ENCODE measurements around the gene RASGRF1.

DNA sequence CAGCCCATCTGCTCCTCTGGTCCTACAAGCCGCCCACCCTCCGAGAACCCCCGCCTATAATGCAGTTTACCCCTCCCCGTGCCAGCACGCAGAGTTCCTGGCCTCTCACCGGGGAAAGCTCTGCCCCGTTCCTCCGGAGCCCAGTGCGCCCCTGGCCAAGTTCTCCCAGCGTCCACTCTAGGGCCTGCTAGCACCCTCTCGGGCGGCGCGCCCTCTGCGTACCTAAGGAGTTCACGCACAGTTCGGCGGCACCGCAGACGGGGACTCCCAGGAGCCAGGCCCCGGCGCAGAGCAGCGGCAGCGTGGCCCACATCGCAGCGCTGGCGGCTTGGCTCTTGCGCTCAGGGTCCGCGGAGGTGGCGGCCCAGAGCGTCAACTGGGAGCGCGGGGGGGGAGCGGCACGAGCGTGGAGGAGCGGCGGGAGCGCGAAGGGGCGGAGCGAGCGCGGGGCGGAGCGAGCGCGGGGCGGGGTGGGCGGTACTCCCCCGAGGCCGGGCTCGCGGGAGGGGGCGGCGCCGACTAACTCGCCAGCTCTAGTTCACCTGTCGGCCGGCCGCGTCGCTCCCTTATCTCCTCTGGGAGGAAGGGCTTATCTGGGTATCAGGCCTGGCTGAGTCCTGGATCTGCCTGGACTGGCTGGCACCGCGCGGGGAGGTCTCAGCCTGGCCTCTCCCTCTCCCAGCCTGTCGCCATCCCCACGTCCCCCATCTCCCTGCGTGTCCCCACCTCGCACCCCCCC, 145.7 kb downstream of the RASGRF1 start, which contains the start of gene CTSH:
- no peak for TF ChIP-seq ZNF791 (tag by site-specific recombination; IDR thresholded peaks at IDR 0.05)
- peak; percentile 32; the same call in 1 of the 2 replicates for TF ChIP-seq ZNF335 (tag by site-specific recombination; conservative IDR thresholded peaks at IDR 0.05)
- TF ChIP-seq, protein P1, sequence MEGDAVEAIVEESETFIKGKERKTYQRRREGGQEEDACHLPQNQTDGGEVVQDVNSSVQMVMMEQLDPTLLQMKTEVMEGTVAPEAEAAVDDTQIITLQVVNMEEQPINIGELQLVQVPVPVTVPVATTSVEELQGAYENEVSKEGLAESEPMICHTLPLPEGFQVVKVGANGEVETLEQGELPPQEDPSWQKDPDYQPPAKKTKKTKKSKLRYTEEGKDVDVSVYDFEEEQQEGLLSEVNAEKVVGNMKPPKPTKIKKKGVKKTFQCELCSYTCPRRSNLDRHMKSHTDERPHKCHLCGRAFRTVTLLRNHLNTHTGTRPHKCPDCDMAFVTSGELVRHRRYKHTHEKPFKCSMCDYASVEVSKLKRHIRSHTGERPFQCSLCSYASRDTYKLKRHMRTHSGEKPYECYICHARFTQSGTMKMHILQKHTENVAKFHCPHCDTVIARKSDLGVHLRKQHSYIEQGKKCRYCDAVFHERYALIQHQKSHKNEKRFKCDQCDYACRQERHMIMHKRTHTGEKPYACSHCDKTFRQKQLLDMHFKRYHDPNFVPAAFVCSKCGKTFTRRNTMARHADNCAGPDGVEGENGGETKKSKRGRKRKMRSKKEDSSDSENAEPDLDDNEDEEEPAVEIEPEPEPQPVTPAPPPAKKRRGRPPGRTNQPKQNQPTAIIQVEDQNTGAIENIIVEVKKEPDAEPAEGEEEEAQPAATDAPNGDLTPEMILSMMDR (tag by site-specific recombination; IDR thresholded peaks at IDR 0.05), result no peak
- no peak for TF ChIP-seq ZNF138 (tag by site-specific recombination; IDR thresholded peaks at IDR 0.05; ENCODE audit: borderline replicate concordance)
- TF ChIP-seq BCL11A (tag by site-specific recombination; IDR thresholded peaks at IDR 0.05; ENCODE audit: low read depth), result no peak
- TF ChIP-seq SETDB1 (IDR thresholded peaks at IDR 0.05; ENCODE audit: insufficient read length, low read length), result no peak
- TF ChIP-seq TCF7L2 (IDR thresholded peaks at IDR 0.05; ENCODE audit: borderline replicate concordance, low read depth, low read length), result no peak
- TF ChIP-seq YY1 (tag by site-specific recombination; IDR thresholded peaks at IDR 0.05), result no peak
- TF ChIP-seq, protein P2, sequence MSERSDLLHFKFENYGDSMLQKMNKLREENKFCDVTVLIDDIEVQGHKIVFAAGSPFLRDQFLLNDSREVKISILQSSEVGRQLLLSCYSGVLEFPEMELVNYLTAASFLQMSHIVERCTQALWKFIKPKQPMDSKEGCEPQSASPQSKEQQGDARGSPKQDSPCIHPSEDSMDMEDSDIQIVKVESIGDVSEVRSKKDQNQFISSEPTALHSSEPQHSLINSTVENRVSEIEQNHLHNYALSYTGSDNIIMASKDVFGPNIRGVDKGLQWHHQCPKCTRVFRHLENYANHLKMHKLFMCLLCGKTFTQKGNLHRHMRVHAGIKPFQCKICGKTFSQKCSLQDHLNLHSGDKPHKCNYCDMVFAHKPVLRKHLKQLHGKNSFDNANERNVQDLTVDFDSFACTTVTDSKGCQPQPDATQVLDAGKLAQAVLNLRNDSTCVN (tag by site-specific recombination; optimal IDR thresholded peaks at IDR 0.05), result peak; percentile 73

Measured in HEK293 (cell line).